Endodermal cell (in vitro differentiated cells): ENCODE results near the gene PLXNC1. TPM values are rescaled to one million over a fixed set of nuclear protein-coding genes. Genes with fewer than 3 reads are reported as not detected.

ENCODE experiments used
- DNase-seq: peaks from one replicate; pipeline ENCODE4 v3.0.0-alpha.2; 2017
- H3K27ac ChIP-seq: 2 replicates; pipeline ENCODE4 v1.5.1; 2013; ENCODE audit warnings: mild to moderate bottlenecking, low read depth, low read length, moderate library complexity
- H3K27me3 ChIP-seq: 2 replicates; pipeline ENCODE4 v1.6.1; 2013; ENCODE audit warnings: mild to moderate bottlenecking, low read length, moderate library complexity; ENCODE audit not compliant: insufficient read depth, control insufficient read depth, poor library complexity, severe bottlenecking
- H3K36me3 ChIP-seq: 2 replicates; pipeline ENCODE4 v1.7.0; 2013; ENCODE audit warnings: mild to moderate bottlenecking, low read length, moderate library complexity; ENCODE audit not compliant: control insufficient read depth, insufficient read depth
- H3K4me1 ChIP-seq: one replicate; pipeline ENCODE4 v1.7.0; 2013; ENCODE audit warnings: low read length; ENCODE audit not compliant: control insufficient read depth, insufficient read depth
- H3K4me3 ChIP-seq: 2 replicates; pipeline ENCODE4 v1.5.1; 2013; ENCODE audit warnings: mild to moderate bottlenecking, low read length, moderate library complexity
- H3K9ac ChIP-seq: 2 replicates; pipeline ENCODE4 v1.6.1; 2013; ENCODE audit warnings: mild to moderate bottlenecking, low read length, moderate library complexity; ENCODE audit not compliant: poor library complexity, severe bottlenecking; ENCODE audit errors: extremely low read depth
- H3K9me3 ChIP-seq: 2 replicates; pipeline ENCODE4 v1.6.1; 2013; ENCODE audit warnings: mild to moderate bottlenecking, low read length, moderate library complexity; ENCODE audit not compliant: control insufficient read depth
- H3K27ac Mint-ChIP-seq: 2 replicates; pipeline ENCODE4 v1.8.0; 2020; ENCODE audit warnings: mixed read lengths
- H3K27me3 Mint-ChIP-seq: 2 replicates; pipeline ENCODE4 v1.8.0; 2021; ENCODE audit warnings: mild to moderate bottlenecking, mixed read lengths; ENCODE audit not compliant: insufficient read depth
- H3K36me3 Mint-ChIP-seq: 2 replicates; pipeline ENCODE4 v1.8.0; 2020; ENCODE audit warnings: low read depth, mixed read lengths
- H3K4me1 Mint-ChIP-seq: 2 replicates; pipeline ENCODE4 v1.8.0; 2020; ENCODE audit warnings: mixed read lengths
- H3K4me3 Mint-ChIP-seq: 2 replicates; pipeline ENCODE4 v1.8.0; 2020; ENCODE audit warnings: mild to moderate bottlenecking, moderate library complexity, mixed read lengths
- H3K9me3 Mint-ChIP-seq: 2 replicates; pipeline ENCODE4 v1.8.0; 2020; ENCODE audit warnings: mild to moderate bottlenecking, mixed read lengths
- CTCF ChIP-seq: fragments of 200-600 bp; sonication (generic); conservative IDR thresholded peaks from 2 replicates; pipeline ENCODE4 v1.5.0; 2021; ENCODE audit warnings: antibody characterized with exemption, mild to moderate bottlenecking
- WGBS, 2 experiments: methylation state at CpG; one replicate each; pipeline versions ENCODE4 v1.1.5 to v1.1.7; 2013; ENCODE audit warnings: missing lambda C conversion rate in 2 of 2, mixed read lengths in 1 of 2; ENCODE audit not compliant: insufficient coverage in 1 of 2, insufficient read length in 1 of 2; 5-methylcytosine and 5-hydroxymethylcytosine counted together
- total RNA-seq, 2 donors: library from RNA; stranded (reverse); fragmentation: NEBNext Ultra II Directional in 1 of 2; extraction: Animal tissue kit (Norgen Biotek cat#: 25700) in 1 of 2; gene quantifications; 2 replicates in 1 of 2; 3 replicates in 1 of 2; pipeline ENCODE4 v1.2.1, GENCODE V29; 2021

PLXNC1 gene
- total RNA-seq, 2 donors from 2014 or later: 1.6 to 1.9 TPM

- no peaks in the 10 kb centered on the region for H3K36me3 ChIP-seq
Measured at GRCh38 chr12:94229902-94230301, 81.5 kb downstream of the PLXNC1 start.

GRCh38 chr12:94230357-94230905 lies 82.1 kb downstream of the PLXNC1 start:
- Mint-ChIP-seq H3K4me3 (no peak overlapping the region), H3K27me3 (no peaks in the 10 kb centered on the region), H3K9me3 (no peaks in the 10 kb centered on the region), H3K36me3 (no peaks in the 10 kb centered on the region), H3K27ac (no peak overlapping the region), H3K4me1 (peaks cover 8% of the 10 kb centered on the region)
- Histone ChIP-seq H3K27ac (no peak overlapping the region), H3K9ac (no peak overlapping the region), H3K9me3 (no peaks in the 10 kb centered on the region), H3K4me3 (no peak overlapping the region), H3K27me3 (no peaks in the 10 kb centered on the region), H3K36me3 (no peaks in the 10 kb centered on the region), H3K4me1 (no peaks in the 10 kb centered on the region)
- no peak for TF ChIP-seq CTCF
- no peak for DNase-seq
- 82 to 100% methylated on average over 1 to 2 of the region's 2 CpGs for WGBS, 2 experiments

More at GRCh38 chr12:94229902-94230301, 81.5 kb downstream of the PLXNC1 start:
- Mint-ChIP-seq H3K4me3 (no peak overlapping the region), H3K27me3 (no peaks in the 10 kb centered on the region), H3K36me3 (no peaks in the 10 kb centered on the region), H3K9me3 (no peaks in the 10 kb centered on the region), H3K4me1 (peaks cover 8% of the 10 kb centered on the region), H3K27ac (no peak overlapping the region)
- Histone ChIP-seq H3K27me3 (no peaks in the 10 kb centered on the region), H3K9ac (no peak overlapping the region), H3K27ac (no peak overlapping the region), H3K4me1 (no peaks in the 10 kb centered on the region), H3K4me3 (no peak overlapping the region), H3K9me3 (no peaks in the 10 kb centered on the region)
- no peak for TF ChIP-seq CTCF
- no peak for DNase-seq
- 65 to 87% methylated on average over 3 to 4 of the region's 4 CpGs for WGBS, 2 experiments

- no peaks in the 10 kb centered on the region for H3K36me3 Mint-ChIP-seq
- H3K9me3 Mint-ChIP-seq: no peaks in the 10 kb centered on the region
- Histone ChIP-seq H3K4me1 (no peaks in the 10 kb centered on the region), H3K9me3 (no peaks in the 10 kb centered on the region), H3K9ac (no peak overlapping the region), H3K36me3 (no peaks in the 10 kb centered on the region), H3K4me3 (no peak overlapping the region), H3K27ac (no peak overlapping the region), H3K27me3 (no peaks in the 10 kb centered on the region)
- H3K27me3 Mint-ChIP-seq: no peaks in the 10 kb centered on the region
- peaks cover 4% of the 10 kb centered on the region for H3K4me1 Mint-ChIP-seq
- H3K4me3 Mint-ChIP-seq: no peak overlapping the region
- DNase-seq: no peak
- no peak overlapping the region for H3K27ac Mint-ChIP-seq
- 89 to 93% methylated on average over 3 of the region's 3 CpGs for whole genome bisulfite sequencing, 2 experiments
- TF ChIP-seq CTCF: no peak
Measured at GRCh38 chr12:94231709-94232108, 83.3 kb downstream of the PLXNC1 start.
